HL-60/S4 treated with phorbol 12-myristate 13-acetate at 8.2 ng/mL for 4 days and 3 days (cell line): ENCODE measurements around the gene CD247.

Experiments used
- in situ Hi-C: fragments of 300-500 bp; cut with MboI; formaldehyde crosslinking; loops from 2 replicates; pipeline ENCODE4 v1.15.0; 2022; ENCODE audit warnings: low sequenced_read_pairs

Gene CD247

GRCh38 chr1:167467126-167467710 lies 51.1 kb downstream of the CD247 start:
- in situ Hi-C loops = no loop called here

DNA sequence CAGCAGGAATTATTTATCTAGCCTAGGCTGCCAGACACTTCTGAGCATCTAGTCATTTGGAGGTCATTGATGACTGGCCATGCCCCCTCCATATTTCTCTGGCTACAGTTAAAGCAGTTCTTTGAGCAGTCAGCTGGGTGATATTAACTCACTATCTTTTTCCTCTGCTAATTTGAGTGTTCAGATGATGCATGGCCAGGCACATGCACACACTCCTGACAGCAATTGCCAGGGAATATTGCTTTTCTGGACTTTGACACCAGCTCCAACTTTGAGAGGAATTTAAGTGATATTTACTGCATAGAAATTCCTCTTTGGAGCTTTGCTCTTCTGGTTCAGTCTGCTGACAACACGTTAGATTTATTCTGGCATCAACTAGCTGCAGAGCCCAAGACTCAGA lies 52.6 kb downstream of the CD247 start:
- in situ Hi-C loops = no loop called here

DNA sequence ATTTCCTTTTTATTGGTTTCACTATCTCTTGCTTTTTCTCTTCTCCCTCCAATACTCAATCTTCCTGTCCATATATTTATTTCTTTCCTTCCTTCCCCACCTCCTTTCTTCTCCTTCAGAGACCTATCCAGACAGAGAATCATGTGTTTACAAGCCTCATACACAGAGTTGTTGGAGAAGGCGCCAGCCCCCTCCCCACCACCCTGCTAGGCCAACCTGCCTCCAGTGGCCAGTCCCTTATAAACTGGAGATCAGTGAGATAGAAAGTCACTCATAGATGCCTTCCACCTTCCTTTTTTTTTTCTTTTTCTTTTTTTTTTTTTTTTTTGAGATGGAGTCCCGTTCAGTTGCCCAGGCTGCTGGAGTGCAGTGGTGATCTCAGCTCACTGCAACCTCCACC lies 53.3 kb downstream of the CD247 start:
- in situ Hi-C loops = no loop called here

DNA sequence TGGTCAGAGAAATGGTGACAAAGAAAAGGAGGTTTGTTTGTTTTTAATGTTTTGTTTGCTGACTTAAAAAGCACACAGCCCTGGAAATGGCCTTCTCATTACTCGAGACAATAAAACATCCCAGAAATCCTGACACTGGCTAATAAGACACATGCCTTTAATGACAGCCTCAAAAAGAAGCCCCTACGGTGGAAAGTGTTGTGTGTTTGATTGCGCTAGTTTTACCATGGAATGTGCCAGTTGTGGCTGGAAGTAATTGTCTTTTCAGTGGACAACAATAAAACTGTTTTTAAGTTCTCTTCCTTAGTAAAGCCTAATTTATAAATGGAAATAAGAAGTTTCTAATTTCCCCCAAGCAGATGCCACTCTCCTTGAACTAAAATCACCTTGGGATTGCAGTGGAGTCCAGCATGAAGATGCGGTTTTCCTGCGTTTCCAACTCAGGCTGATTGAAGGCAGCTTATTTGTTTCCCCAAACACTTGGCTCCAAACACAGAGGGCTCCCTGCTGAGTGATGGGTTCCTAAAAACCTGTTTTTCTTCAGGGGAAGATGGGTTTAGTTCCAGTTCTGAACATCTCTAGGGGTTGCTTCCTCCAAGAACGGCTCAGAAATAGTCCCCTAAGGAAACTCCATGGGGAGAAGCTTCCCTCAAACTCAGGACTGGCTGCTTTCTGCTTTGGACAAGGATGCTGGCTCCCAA lies 54.3 kb downstream of the CD247 start:
- in situ Hi-C loops = no loop called here

GRCh38 chr1:167463080-167463479 lies 55.2 kb downstream of the CD247 start:
- in situ Hi-C loops = no loop called here

DNA sequence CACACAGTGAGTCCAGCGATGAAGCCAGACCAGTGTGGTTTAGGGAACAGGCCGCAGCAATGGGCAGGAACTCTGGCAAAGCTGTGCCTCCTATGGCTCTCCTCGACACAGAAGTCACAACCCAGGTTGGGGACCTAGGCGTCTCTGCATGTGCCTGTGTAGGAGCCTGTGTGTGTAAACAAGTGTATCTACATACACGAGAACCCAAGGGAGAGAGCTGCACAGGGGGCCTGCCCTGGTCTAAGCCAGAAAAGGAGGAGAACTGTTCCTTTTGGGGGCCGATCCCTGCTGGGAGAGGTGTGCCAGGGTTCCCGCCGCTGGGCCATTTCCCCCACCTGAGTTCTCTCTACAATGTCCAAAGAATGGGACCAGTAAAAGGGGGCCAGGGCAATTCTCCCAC lies 56.0 kb downstream of the CD247 start:
- in situ Hi-C loops = no loop called here

- in situ Hi-C loops = no loop called here
Observed at GRCh38 chr1:167460836-167461235, 57.5 kb downstream of the CD247 start.

GRCh38 chr1:167457936-167458584 lies 60.3 kb downstream of the CD247 start:
- in situ Hi-C loops = no loop called here

GRCh38 chr1:167456926-167457325 lies 61.4 kb downstream of the CD247 start:
- in situ Hi-C loops = no loop called here

DNA sequence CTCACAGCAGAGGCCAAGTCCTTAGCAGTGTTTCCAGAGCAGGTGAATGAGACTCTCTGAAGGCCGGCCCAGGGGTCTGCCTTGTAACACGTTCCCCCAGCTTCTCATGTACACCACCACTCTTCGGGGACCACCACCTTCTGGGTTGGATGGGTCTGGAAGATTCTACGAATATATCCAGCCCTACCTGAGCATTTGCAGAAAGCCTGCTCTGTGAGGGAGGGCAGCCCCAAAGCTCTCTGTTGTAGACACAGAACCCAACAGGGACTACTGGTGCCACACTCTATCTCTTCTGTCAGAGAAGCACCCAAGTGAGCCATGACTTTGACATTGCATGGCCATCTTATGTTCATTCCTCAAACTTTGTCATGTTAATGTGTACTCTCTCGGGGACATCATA lies 61.8 kb downstream of the CD247 start:
- in situ Hi-C loops = no loop called here

DNA sequence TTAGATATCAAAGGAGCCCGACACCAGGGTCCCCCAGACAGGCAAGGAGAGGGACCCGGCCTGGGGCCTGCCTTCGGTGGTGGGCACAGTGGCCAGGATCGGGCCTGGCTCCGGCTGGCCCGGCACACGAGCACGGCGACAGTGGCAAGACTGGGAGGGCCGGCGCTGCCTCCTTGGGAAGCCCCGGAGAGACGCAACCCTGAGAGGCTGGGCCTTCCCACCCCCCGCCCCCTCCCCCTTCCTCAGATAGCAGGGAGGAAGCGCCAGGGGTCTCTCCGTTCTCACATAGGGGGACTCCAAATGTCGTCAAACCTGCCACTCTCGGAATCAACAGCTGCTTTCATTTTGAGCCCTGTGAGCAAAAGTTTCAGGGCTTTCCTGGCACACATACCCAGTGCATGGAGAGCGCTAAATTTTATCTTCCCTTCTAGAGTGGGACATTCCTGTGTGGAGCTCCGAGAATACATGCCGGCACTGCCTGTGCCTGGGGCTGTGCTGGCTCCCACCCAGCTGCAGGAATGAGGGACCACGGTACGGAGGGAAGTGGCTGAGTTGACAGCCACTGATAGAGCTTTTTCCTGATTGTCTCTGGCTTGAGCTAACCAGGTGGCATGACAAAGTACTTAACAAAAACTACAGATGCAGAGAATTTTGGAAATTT lies 62.4 kb downstream of the CD247 start:
- in situ Hi-C loops = no loop called here

DNA sequence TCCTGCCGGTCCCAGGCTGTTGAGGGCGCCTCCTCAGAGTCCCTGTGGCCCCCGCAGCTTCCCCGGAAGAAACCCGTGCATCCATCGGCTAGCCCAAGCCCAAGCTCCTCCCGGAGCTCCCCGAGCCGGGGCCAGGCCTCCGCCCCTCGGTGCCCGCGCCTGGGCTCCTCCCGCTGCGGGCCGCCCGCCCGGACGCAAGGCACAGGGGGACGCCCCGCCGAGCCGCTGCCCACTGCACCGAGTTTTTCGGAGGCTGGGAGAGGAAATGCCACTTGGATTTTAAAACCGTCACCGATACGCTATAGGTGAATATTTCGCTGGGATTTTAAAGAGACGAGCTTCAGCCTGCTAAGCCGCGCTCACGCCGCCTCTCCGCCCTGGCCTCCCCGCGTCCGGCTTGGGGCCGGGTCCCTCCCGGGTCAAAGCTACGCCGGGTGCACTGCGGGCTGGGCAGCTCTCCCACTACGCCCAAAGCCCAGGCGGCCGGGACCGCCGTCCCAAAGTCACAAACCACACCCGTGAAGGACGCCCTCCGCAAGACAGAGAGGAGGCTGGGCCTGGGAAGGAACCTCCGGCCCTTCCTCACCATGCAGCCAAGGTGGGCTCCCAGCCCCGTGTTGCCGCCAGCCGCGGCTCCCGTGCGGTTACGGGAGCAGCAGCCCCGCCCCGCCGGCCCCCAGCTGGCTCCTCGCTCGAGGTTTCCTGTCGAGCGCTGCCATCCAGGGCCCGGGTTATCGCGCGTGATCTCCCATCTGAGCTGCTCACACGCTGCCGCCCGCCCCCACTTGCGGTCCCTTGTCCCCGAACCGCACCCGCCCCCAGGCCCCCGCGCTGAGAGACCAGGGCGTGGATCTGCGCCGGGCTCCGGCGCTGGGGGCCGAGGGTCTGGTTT lies 63.2 kb downstream of the CD247 start:
- in situ Hi-C loops = no loop called here

DNA sequence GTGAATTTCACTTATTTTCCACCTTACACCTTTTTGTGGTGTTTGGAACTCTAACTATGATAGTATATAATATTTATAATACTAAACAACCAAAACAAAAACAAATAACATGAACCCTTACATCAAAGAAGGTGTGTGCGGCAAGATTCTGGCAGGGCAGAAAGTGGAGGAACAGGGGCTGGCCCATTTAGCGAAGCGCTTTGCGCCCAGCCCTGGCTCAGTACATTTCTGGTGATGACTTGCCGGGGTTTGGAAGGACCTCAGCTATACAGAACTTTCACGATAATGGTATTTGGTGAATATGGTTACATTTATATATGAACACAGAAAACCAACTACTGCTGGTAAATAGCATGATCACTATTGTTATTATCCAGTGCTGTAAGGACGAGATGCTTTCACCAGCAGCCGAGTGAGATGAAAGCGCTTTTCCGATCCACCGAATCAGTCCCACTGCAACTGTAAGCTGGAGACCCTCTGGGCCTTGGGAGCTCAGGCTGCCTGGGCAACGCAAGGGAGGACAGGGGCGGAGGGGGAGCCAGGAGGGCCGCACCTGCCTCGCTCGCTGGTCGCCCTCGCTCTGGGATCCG lies 63.9 kb downstream of the CD247 start:
- in situ Hi-C loops = no loop called here

- in situ Hi-C loops = no loop called here
Observed at GRCh38 chr1:167453123-167453522, 65.2 kb downstream of the CD247 start.

DNA sequence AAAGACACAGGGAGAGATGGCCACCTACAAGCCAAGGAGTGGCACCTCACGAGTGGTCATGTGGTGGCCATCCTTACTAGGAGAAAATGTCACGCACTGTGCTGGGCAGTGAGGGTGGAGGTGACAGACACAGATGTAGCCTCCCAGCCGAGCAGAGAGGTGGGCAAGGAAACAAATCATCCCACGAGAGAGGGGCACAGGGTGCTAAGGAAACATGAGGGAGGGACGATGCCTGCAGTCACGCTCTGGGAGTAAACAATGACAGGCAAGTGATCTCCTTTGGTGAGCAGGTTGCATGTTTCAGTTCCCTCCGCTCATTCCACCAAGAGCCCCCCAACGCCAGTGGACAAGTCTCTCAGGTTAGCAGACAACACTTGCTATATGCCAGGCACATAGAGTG lies 65.8 kb downstream of the CD247 start:
- in situ Hi-C loops = no loop called here

GRCh38 chr1:167450843-167451242 lies 67.5 kb downstream of the CD247 start:
- in situ Hi-C loops = no loop called here

DNA sequence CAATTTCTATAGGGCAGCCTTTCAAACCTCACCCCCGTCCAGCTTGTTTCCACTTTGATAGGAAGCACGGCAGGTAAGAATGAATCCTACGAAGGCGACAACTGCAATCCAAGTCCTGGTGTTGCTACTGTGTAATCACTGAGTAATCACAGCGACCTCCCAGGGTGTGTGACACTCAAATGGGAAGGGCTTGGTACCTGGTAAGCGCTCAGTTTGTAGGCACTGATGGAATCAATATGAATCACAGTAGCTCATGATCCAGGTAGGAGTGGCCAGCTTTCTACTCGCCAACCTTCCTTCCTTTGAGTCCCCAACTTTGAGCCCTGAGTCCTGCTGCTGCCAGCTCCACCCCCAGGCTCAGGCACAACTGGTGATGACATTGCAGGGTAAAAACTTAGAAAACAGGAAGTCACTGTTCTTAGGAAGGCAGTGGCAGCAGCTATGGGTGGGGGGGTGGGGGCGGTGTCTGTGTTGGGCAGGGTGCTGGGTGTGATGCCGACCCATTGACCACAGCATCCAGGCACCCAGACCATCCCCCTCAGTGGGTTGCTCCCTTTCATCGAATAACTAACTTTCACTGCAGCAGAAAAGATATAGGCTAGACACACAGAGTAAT lies 70.7 kb downstream of the CD247 start:
- in situ Hi-C loops = loop anchor here (10.0 to 25.0 kb wide), 3 partner anchors 185 to 383 kb away; no protein-coding TSS in a partner anchor

GRCh38 chr1:167446966-167447365 lies 71.4 kb downstream of the CD247 start:
- in situ Hi-C loops = loop anchor here (10.0 to 25.0 kb wide), 3 partner anchors 185 to 382 kb away; no protein-coding TSS in a partner anchor

GRCh38 chr1:167443757-167444156 lies 74.6 kb downstream of the CD247 start:
- in situ Hi-C loops = loop anchor here (10.0 to 25.0 kb wide), 3 partner anchors 181 to 379 kb away; no protein-coding TSS in a partner anchor
